ENCODE results near the gene WAC. TPM values are rescaled to one million over a fixed set of nuclear protein-coding genes. Genes with fewer than 3 reads are reported as not detected.

The WAC gene
- total RNA-seq, 3 donors from 2014 or later = 85.7 to 212 (median 111) TPM

DNA sequence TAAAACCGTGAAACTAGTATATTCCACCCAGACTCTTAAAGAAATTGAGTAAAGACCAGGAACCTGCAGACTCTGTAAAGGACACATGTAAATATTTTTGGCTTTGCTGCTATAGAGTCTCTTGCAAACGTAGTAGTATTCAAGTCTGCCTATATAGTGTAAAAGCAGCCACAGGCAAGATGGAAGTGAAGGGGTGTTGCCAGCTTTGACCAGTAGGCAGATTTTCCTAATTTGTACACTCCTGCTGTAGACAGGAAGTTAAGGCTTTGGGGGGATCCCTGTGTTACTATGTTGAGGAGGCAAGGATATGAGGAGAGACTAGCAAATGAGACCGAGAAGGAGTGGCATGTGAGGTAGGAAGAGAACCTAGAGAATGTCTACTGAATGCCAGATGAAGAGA lies 27.7 kb downstream of the WAC start:
- no peak overlapping the region for H3K4me3 ChIP-seq
- no peaks in the 10 kb centered on the region for H3K36me3 ChIP-seq (ENCODE audit: low read depth)
- intact Hi-C loops (cut with DNase I, micrococcal nuclease) = no loop called here
- no peak for ATAC-seq
- TF ChIP-seq, protein P1, sequence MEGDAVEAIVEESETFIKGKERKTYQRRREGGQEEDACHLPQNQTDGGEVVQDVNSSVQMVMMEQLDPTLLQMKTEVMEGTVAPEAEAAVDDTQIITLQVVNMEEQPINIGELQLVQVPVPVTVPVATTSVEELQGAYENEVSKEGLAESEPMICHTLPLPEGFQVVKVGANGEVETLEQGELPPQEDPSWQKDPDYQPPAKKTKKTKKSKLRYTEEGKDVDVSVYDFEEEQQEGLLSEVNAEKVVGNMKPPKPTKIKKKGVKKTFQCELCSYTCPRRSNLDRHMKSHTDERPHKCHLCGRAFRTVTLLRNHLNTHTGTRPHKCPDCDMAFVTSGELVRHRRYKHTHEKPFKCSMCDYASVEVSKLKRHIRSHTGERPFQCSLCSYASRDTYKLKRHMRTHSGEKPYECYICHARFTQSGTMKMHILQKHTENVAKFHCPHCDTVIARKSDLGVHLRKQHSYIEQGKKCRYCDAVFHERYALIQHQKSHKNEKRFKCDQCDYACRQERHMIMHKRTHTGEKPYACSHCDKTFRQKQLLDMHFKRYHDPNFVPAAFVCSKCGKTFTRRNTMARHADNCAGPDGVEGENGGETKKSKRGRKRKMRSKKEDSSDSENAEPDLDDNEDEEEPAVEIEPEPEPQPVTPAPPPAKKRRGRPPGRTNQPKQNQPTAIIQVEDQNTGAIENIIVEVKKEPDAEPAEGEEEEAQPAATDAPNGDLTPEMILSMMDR (IDR thresholded peaks at IDR 0.05) = no peak
- H3K4me1 ChIP-seq (ENCODE audit: low read depth) = peaks cover 47% of the 10 kb centered on the region
- no peaks in the 10 kb centered on the region for H3K9me3 ChIP-seq
- no peak for DNase-seq

DNA sequence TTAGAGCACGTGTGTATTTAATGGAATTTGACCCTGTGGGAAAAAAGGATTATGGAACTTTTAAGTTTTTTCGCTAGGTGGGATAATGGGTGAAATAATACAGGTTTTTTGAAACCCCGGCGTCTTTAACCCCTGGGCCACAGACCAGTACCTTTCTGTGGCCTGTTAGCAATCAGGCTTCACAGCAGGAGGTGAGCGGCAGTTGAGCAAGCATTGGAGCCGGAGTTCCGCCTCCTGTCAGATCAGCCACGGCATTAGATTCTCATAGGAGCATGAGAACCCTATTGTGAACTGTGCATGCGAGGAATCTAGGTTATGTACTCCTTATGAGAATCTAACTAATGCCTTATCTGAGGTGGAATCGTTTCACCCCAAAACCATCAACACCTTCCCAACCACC lies 28.6 kb downstream of the WAC start:
- intact Hi-C loops (cut with DNase I, micrococcal nuclease) = no loop called here
- DNase-seq (no peak), ATAC-seq (no peak)
- H3K4me3 ChIP-seq = no peak overlapping the region
- peaks cover 47% of the 10 kb centered on the region for H3K4me1 ChIP-seq (ENCODE audit: low read depth)
- TF ChIP-seq, protein P1 (IDR thresholded peaks at IDR 0.05) = no peak
- no peaks in the 10 kb centered on the region for H3K36me3 ChIP-seq (ENCODE audit: low read depth)
- H3K9me3 ChIP-seq = no peaks in the 10 kb centered on the region

DNA sequence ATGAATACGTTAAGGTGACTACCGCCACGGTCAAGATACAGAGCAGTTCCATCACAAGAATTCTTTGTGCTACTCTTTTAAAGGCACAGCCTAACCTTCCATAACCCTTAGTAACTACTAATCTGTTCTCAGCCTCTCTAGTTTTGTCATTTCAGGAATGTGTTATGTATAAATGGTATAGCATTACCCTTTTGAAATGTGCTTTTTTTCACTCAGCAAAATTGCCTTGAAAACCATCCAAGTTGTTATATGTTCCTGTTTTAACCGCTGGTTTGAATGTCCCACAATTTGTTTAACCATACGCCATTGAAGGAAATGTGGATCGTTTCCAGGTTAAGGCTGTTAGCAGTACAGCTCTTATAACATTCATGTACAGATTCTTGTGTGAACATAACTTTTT lies 32.0 kb downstream of the WAC start:
- ATAC-seq (peak; percentile 31), DNase-seq (no peak)
- TF ChIP-seq, protein P1 (IDR thresholded peaks at IDR 0.05) = no peak
- H3K9me3 ChIP-seq = no peaks in the 10 kb centered on the region
- H3K4me3 ChIP-seq = no peak overlapping the region
- intact Hi-C loops (cut with DNase I, micrococcal nuclease) = no loop called here
- H3K36me3 ChIP-seq (ENCODE audit: low read depth) = no peaks in the 10 kb centered on the region
- H3K4me1 ChIP-seq (ENCODE audit: low read depth) = peaks cover 26% of the 10 kb centered on the region

DNA sequence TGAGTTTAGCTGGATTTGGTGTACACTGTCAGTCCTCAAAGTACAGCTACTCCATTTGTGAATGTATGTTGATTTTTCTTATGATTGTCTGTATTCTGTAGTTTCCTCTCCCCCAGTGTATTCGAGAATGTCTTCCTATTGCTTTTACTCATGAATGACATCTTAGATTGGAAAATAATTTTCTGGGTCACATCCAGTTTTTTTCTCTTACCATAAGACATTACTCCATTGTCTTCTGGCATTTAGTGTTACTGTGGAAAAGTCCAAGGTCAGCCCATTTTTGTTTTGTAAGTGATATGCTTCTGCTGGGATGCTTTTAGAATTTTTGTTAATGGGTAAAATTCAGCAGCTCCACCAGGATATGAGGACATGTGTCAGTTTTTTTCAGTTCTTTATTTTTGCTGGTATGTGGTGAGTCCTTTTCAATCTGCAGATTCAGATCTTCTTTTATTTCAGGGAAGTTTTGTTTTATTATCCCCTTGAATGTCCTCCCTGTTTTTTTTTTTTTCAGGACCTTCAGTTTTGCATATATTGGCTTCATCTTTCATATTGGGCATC lies 33.6 kb downstream of the WAC start:
- Histone ChIP-seq H3K36me3 (ENCODE audit: low read depth) (no peaks in the 10 kb centered on the region), H3K4me3 (no peak overlapping the region), H3K4me1 (ENCODE audit: low read depth) (peaks cover 27% of the 10 kb centered on the region), H3K9me3 (no peaks in the 10 kb centered on the region)
- no peak for ATAC-seq
- DNase-seq = no peak
- intact Hi-C loops (cut with DNase I, micrococcal nuclease) = no loop called here
- TF ChIP-seq, protein P1 (IDR thresholded peaks at IDR 0.05) = no peak

DNA sequence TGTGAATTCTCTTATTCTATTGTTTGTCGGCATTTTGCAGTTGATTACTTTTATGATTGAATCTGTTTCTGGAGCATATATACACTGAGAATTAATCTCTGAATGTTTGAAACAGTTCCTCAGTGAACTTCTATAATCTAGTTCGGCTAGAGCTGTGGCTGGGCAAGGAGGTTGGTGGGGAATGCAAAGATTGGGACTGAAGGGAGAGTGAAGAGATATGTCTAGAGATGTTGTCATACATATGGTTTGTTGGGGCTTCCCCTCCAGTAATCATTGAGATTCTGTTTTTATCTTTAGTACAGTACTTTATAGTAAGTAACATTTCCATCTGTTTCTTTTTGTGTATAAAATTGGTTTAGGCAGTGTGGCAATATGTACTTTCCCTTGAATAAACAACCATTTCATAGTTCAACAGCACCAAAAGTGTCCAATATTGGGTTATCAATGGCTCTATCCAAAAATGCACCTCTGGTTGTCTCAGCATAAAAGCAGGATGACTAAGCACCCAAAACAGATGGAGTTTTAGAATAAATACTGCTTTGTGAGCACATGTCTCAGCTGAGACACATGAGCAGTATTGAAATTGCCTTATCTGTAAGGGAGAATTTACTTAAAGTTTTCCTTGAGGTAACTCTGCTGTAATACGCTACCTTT lies 36.7 kb downstream of the WAC start:
- TF ChIP-seq, protein P1 (IDR thresholded peaks at IDR 0.05) = no peak
- intact Hi-C loops (cut with DNase I, micrococcal nuclease) = no loop called here
- Histone ChIP-seq H3K36me3 (ENCODE audit: low read depth) (no peaks in the 10 kb centered on the region), H3K9me3 (no peaks in the 10 kb centered on the region), H3K4me3 (no peak overlapping the region), H3K4me1 (ENCODE audit: low read depth) (peaks cover 27% of the 10 kb centered on the region)
- no peak for DNase-seq
- ATAC-seq = peak; percentile 13

Data from mucosa of descending colon (tissue), 3 donors.